Osteoblast (primary cell): ENCODE data around the gene CCDC106. TPM values are rescaled to one million over a fixed set of nuclear protein-coding genes. Genes with fewer than 3 reads are reported as not detected.
A peak's percentile ranks its signal among the peaks of the same experiment; 100 is the strongest.

Source experiments
- DNase-seq: peaks from one replicate; pipeline ENCODE4 v3.0.0; 2011; ENCODE audit warnings: low spot score, mixed read lengths; ENCODE audit not compliant: insufficient read length; ENCODE audit errors: missing footprints
- H2AFZ ChIP-seq: 2 replicates; pipeline ENCODE4 v1.6.0; 2011; ENCODE audit warnings: mild to moderate bottlenecking, low read length
- H3K27ac ChIP-seq: 2 replicates; pipeline ENCODE4 v1.5.1; 2011; ENCODE audit warnings: mild to moderate bottlenecking, low read depth, low read length, moderate library complexity
- H3K27me3 ChIP-seq: 2 replicates; pipeline ENCODE4 v1.6.0; 2012; ENCODE audit warnings: mild to moderate bottlenecking, control low read depth, inconsistent platforms, low read length, moderate library complexity; ENCODE audit not compliant: insufficient read depth
- H3K36me3 ChIP-seq: 2 replicates; pipeline ENCODE4 v1.5.1; 2011; ENCODE audit warnings: mild to moderate bottlenecking, low read length, control low read depth, moderate library complexity; ENCODE audit not compliant: insufficient read depth
- H3K4me1 ChIP-seq: 2 replicates; pipeline ENCODE4 v1.5.1; 2011; ENCODE audit warnings: mild to moderate bottlenecking, low read length, control low read depth, moderate library complexity; ENCODE audit not compliant: insufficient read depth
- H3K4me2 ChIP-seq: 2 replicates; pipeline ENCODE4 v1.6.0; 2011; ENCODE audit warnings: mild to moderate bottlenecking, low read length; ENCODE audit not compliant: insufficient read depth
- H3K4me3 ChIP-seq: fragments of 200-600 bp; sonication (generic); 3 replicates; pipeline ENCODE4 v1.5.1; 2012; ENCODE audit warnings: mild to moderate bottlenecking, low read length, inconsistent platforms; ENCODE audit not compliant: insufficient read depth
- H3K79me2 ChIP-seq: 2 replicates; pipeline ENCODE4 v1.6.0; 2012; ENCODE audit warnings: mild to moderate bottlenecking, low read length, control low read depth, inconsistent platforms; ENCODE audit not compliant: insufficient read depth
- H3K9me3 ChIP-seq: 2 replicates; pipeline ENCODE4 v1.5.1; 2011; ENCODE audit warnings: low read depth, low read length, control low read depth
- H4K20me1 ChIP-seq: 2 replicates; pipeline ENCODE4 v1.6.0; 2012; ENCODE audit warnings: mild to moderate bottlenecking, low read length, control low read depth; ENCODE audit not compliant: insufficient read depth
- CTCF ChIP-seq: IDR thresholded peaks from 2 replicates; pipeline ENCODE4 v1.5.1; 2011; ENCODE audit warnings: mild to moderate bottlenecking, low read depth, low read length, moderate library complexity; ENCODE audit errors: extremely low read depth
- total RNA-seq: library from RNA; depleted of rRNA; stranded (reverse); fragments of >200 nt; gene quantifications from 2 replicates; pipeline ENCODE4 v1.2.3, GENCODE V29; 2012

The CCDC106 gene
- total RNA-seq, 1 donor = 10.5 TPM

- no peak overlapping the region for H3K4me2 ChIP-seq
- DNase-seq = peak; percentile 58
- H3K4me3 ChIP-seq = no peak overlapping the region
- no peaks in the 10 kb centered on the region for H3K27me3 ChIP-seq
- H2AFZ ChIP-seq = no peak overlapping the region
- H4K20me1 ChIP-seq = peaks cover 12% of the 10 kb centered on the region
- peaks cover 26% of the 10 kb centered on the region for H3K79me2 ChIP-seq
- TF ChIP-seq CTCF = no peak
- no peak overlapping the region for H3K27ac ChIP-seq
- no peaks in the 10 kb centered on the region for H3K9me3 ChIP-seq
- peaks cover under 1% of the 10 kb centered on the region for H3K36me3 ChIP-seq
- peaks cover 19% of the 10 kb centered on the region for H3K4me1 ChIP-seq
These were observed 45.7 kb upstream of the CCDC106 start for GRCh38 chr19:55602104-55603001.

- Histone ChIP-seq H3K9me3 (no peaks in the 10 kb centered on the region), H3K4me1 (peaks cover 19% of the 10 kb centered on the region), H3K4me3 (no peak overlapping the region), H4K20me1 (peaks cover 13% of the 10 kb centered on the region), H3K4me2 (no peak overlapping the region), H3K27me3 (no peaks in the 10 kb centered on the region), H3K36me3 (no peaks in the 10 kb centered on the region), H2AFZ (no peak overlapping the region), H3K27ac (no peak overlapping the region), H3K79me2 (peaks cover 34% of the 10 kb centered on the region)
- DNase-seq = peak; percentile 62
- no peak for TF ChIP-seq CTCF
These were observed 44.9 kb upstream of the CCDC106 start for GRCh38 chr19:55603115-55603514.

- H3K9me3 ChIP-seq = no peaks in the 10 kb centered on the region
- no peak overlapping the region for H2AFZ ChIP-seq
- no peak overlapping the region for H3K27ac ChIP-seq
- H3K79me2 ChIP-seq = peaks cover 38% of the 10 kb centered on the region
- H3K4me1 ChIP-seq = peaks cover 19% of the 10 kb centered on the region
- DNase-seq = no peak
- no peak overlapping the region for H3K4me3 ChIP-seq
- no peak overlapping the region for H3K4me2 ChIP-seq
- TF ChIP-seq CTCF = no peak
- H3K36me3 ChIP-seq = no peaks in the 10 kb centered on the region
- no peaks in the 10 kb centered on the region for H3K27me3 ChIP-seq
- peaks cover 13% of the 10 kb centered on the region for H4K20me1 ChIP-seq
These were observed 44.3 kb upstream of the CCDC106 start for GRCh38 chr19:55603581-55604292.

GRCh38 chr19:55605207-55605636 lies 42.8 kb upstream of the CCDC106 start:
- peak overlapping the region; percentile 65 for H3K27ac ChIP-seq
- peak overlapping the region; percentile 100 for H3K4me2 ChIP-seq
- TF ChIP-seq CTCF = no peak
- H3K36me3 ChIP-seq = peaks cover 11% of the 10 kb centered on the region
- H2AFZ ChIP-seq = no peak overlapping the region
- H3K4me3 ChIP-seq = peak overlapping the region; percentile 97
- peak; percentile 100 for DNase-seq
- peaks cover 23% of the 10 kb centered on the region for H4K20me1 ChIP-seq
- H3K4me1 ChIP-seq = peaks cover 19% of the 10 kb centered on the region
- peaks cover 51% of the 10 kb centered on the region for H3K79me2 ChIP-seq
- no peaks in the 10 kb centered on the region for H3K27me3 ChIP-seq
- H3K9me3 ChIP-seq = peaks cover 6% of the 10 kb centered on the region
